Fibroblast of pulmonary artery (primary cell): ENCODE data around the gene EMC7.
"Not testable (repeated sequence)": the region's sequence is repeated elsewhere in the genome, so short reads cannot be mapped to it uniquely, and the experiment has no call there.

ENCODE experiments used
- DNase-seq: peaks from one replicate; pipeline ENCODE4 v3.0.0-alpha.2; 2010; ENCODE audit warnings: low read depth
- H3K4me3 ChIP-seq: replicated peaks from 2 replicates; pipeline ENCODE4 v1.5.1; 2011; ENCODE audit warnings: low read depth, mild to moderate bottlenecking, control low read depth, low read length, moderate library complexity
- TF ChIP-seq, protein P1 (sequence below): IDR thresholded peaks from 2 replicates; pipeline ENCODE4 v1.5.1; 2011; ENCODE audit warnings: mild to moderate bottlenecking, control low read depth, low read length, inconsistent platforms; ENCODE audit errors: missing control alignments

EMC7 gene

DNA sequence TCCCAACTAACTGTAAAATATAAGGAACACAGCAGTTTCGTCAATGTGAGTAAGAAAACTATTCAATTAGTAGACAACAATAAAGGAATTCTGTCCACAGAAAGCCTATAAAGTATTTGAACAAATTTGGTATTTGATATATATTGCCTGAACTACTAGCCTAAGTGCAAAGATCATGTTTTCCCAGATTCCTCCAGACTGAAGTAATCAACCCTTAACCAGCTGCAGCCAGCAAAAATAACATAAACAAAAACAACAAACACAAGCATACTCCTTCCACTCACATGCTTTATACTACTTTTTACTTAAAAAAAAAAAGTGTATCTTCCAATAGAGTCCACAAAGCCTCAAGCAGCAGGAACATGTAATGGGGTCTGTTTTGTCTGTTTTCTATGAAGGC, 24.3 kb upstream of the EMC7 start:
- TF ChIP-seq, protein P1, sequence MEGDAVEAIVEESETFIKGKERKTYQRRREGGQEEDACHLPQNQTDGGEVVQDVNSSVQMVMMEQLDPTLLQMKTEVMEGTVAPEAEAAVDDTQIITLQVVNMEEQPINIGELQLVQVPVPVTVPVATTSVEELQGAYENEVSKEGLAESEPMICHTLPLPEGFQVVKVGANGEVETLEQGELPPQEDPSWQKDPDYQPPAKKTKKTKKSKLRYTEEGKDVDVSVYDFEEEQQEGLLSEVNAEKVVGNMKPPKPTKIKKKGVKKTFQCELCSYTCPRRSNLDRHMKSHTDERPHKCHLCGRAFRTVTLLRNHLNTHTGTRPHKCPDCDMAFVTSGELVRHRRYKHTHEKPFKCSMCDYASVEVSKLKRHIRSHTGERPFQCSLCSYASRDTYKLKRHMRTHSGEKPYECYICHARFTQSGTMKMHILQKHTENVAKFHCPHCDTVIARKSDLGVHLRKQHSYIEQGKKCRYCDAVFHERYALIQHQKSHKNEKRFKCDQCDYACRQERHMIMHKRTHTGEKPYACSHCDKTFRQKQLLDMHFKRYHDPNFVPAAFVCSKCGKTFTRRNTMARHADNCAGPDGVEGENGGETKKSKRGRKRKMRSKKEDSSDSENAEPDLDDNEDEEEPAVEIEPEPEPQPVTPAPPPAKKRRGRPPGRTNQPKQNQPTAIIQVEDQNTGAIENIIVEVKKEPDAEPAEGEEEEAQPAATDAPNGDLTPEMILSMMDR, result no peak
- H3K4me3 ChIP-seq, result no peak overlapping the region
- DNase-seq, result no peak

DNA sequence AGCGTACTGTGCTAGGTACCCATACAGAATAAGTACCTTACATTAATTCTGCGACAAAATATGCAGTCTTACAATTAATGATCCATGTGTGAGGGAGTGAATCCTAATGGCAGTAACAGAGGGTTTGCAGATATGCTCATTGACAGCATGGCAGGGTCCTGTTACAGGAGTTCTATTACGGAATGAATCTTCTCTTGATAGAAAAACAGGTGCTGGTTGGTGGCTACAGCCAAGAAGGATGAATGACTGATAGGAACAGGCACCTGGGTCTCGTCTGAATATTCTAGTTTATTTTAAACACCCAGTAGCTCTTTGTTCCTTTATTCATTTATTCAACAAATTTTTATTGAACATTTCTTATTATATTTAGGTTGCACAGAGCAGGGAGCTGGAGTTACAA, 23.0 kb upstream of the EMC7 start:
- TF ChIP-seq, protein P1, result no peak
- no peak overlapping the region for H3K4me3 ChIP-seq
- no peak for DNase-seq

DNA sequence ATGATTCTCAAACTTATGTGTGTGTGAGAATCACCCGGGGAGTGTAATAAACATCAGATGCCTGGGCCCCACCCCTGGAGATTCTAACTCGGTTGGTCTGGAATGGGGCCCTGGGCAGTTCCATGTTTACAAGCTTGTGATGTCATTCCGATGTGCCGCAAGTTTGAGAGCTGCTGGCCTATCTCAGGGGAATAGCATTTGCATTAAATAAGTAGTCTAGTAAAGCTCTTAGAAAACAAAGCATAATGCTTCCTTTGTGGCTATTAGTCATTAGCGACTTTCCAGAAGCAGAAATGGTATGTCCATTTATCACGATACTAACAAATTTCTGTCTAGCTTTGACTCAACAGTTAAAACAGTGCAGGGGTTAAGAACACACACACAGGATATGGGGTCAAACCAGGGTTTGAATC, 21.1 kb upstream of the EMC7 start:
- TF ChIP-seq, protein P1, result no peak
- peak; percentile 91 for DNase-seq
- H3K4me3 ChIP-seq, result no peak overlapping the region

DNA sequence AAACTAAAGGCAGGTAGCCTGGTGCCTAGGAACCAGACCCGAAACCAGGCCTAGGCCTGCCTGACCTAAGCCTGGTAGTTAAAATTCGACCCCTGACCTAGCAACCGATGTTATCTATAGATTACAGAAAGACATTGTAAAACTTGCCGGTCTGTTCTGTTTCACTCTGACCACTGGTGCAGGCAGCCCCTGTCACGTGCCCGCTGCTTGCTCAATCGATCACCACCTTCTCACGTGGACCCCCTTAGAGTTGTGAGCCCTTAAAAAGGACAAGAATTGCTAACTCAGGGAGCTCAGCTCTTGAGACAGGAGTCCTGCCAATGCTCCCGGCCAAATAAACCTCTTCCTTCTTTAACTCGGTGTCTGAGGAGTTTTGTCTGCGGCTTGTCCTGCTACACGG, 20.1 kb upstream of the EMC7 start:
- not testable (repeated sequence) for DNase-seq, H3K4me3 ChIP-seq

DNA sequence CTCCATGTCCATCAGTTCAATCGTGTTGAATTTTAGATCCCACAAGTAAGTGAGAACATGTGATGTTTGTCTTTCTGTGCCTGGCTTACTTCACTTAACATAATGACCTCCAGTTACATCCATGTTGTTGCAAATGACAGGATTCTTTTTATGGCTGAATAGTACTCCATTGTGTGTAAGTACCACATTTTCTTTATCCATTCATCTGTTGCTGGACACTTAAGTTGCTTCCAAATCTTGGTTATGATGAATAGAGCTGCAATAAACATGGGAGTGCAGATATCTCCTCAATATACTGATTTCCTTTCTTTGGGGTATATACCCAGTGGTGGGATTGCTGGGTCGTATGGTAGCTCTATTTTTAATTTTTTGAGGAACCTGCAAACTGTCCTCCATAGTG, 18.8 kb upstream of the EMC7 start:
- not testable (repeated sequence) for DNase-seq, H3K4me3 ChIP-seq

DNA sequence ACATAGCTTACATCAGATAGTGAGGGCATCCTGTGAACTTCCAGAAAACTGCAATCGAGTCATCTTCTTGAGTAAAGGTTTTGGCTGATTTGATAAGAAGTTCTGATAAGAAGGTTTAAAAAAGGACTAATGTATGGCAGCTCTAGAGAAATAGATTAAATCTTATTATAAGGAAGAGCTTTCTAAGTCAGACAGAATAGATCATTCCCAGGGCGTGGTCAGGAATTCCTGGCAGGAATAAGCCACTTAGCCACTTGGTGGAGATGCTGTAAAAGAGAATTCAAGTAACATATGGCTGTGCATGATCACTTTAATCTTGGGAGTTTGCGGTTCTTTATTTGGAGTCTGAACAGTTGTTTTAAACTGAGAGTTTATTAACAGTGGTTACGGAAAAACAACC, 17.6 kb upstream of the EMC7 start:
- TF ChIP-seq, protein P1, result no peak
- no peak overlapping the region for H3K4me3 ChIP-seq
- peak; percentile 4 for DNase-seq

DNA sequence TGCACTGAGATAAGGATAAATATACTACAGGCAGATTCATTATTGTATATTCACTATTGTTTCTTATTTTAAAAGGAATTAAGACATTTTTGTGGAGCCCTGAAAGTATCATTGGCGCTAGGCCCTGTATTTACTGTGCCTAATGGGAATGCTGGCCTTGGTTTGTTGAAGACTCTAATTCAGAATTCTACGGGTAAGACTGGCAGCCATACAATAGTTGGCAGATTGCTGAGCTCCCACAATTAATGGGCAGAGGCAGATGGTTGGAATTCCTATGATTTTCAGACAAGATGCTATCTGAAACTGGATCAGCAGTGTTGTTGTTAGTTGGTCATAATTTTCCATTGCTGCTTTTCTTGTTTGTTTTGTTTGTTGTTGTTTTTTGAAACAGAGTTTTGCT, 15.0 kb upstream of the EMC7 start:
- H3K4me3 ChIP-seq, result no peak overlapping the region
- TF ChIP-seq, protein P1, result no peak
- no peak for DNase-seq

DNA sequence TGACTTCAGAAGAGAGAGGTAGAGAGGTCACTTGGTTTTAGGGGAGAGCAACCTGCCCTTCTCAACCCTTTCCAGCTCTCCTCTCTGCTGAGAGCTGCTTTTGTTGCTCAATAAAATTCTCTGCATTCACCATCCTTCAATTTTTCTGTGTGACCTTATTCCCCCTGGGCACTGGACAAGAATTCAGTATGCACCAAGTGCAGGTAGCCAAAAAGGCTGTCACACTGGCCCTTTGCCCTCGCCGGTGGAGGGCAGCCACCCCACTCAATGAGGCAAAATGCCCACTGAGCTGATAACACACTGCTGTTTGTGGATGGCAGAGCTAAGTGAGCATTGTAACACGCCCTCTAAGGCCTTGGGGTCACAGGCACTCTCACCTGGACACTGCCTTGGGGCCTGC, 13.1 kb upstream of the EMC7 start:
- H3K4me3 ChIP-seq, result no peak overlapping the region
- TF ChIP-seq, protein P1, result no peak
- no peak for DNase-seq
